ENCODE data around the gene BRD1. TPM values are rescaled to one million over a fixed set of nuclear protein-coding genes. Genes with fewer than 3 reads are reported as not detected.

Gene BRD1
- total and polyA plus RNA-seq, 9 of the 15 experiments (the other 6 are each of a cell fraction or from before 2014, with no cell fraction given), result 0.42 to 17.6 (median 5.5) TPM

DNA sequence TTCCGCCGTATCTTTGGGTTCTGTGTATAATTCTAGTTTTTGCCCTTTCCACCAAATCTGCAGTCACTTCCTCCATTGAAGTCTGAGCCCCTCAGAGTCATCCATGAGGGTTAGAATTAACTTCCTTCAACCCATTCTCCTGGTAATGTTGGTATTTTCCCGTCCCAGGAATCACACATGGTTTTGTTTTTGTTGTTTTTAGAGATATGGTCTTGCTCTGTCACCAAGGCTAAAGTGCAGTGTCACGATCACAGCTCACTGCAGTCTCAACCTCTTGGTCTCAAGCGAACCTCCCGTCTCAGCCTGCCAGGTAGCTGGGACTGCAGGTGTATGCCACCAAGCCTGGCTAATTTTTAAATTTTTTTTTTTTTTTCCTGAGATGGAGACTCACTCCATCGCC lies 44.7 kb upstream of the BRD1 start (continued):
- TF ChIP-seq, protein P1, sequence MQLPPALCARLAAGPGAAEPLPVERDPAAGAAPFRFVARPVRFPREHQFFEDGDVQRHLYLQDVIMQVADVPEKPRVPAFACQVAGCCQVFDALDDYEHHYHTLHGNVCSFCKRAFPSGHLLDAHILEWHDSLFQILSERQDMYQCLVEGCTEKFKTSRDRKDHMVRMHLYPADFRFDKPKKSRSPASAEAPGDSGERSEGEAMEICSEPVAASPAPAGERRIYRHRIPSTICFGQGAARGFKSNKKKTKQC (CRISPR knock-in tag; IDR thresholded peaks at IDR 0.05), result no peak
- TF ChIP-seq ZNF668 (CRISPR knock-in tag; IDR thresholded peaks at IDR 0.05) (no peak), KLF6 (CRISPR knock-in tag; IDR thresholded peaks at IDR 0.05; ENCODE audit: borderline replicate concordance) (no peak), POLR2AphosphoS5 (IDR thresholded peaks at IDR 0.05; ENCODE audit: control insufficient read depth, insufficient read depth, low read depth, low read length) (no peak), ZNF316 (IDR thresholded peaks at IDR 0.05) (peak; percentile 92), CEBPB (tag; IDR thresholded peaks at IDR 0.05) (no peak), BCOR (IDR thresholded peaks at IDR 0.05) (0 out of 2 replicates have a peak, but pooled peaks have one; percentile 13), CHD4 (IDR thresholded peaks at IDR 0.05; ENCODE audit: insufficient read depth, insufficient replicate concordance, low read depth, low read length, poor library complexity, severe bottlenecking) (no peak), DPF2 (IDR thresholded peaks at IDR 0.05) (peak; percentile 57), FOXA3 (CRISPR knock-in tag; conservative IDR thresholded peaks at IDR 0.05 in 1 of 2, IDR thresholded peaks at IDR 0.05 in 1 of 2) (no peak), MYC (IDR thresholded peaks at IDR 0.05; ENCODE audit: low read depth, low read length) (0 out of 2 replicates have a peak, but pooled peaks have one; percentile 23), MYC (CRISPR knock-in tag; IDR thresholded peaks at IDR 0.05; ENCODE audit: borderline replicate concordance, low read depth) (no peak), ZSCAN29 (IDR thresholded peaks at IDR 0.05) (no peak), NCOR1 (IDR thresholded peaks at IDR 0.05) (no peak), LCOR (CRISPR knock-in tag; IDR thresholded peaks at IDR 0.05) (no peak), BRCA1 (IDR thresholded peaks at IDR 0.05) (no peak), BRCA1 (CRISPR knock-in tag; IDR thresholded peaks at IDR 0.05) (no peak), SMAD2 (IDR thresholded peaks at IDR 0.05; ENCODE audit: low read depth, low read length) (no peak), PML (IDR thresholded peaks at IDR 0.05; ENCODE audit: low read length) (no peak), HMG20A (CRISPR knock-in tag; conservative IDR thresholded peaks at IDR 0.05) (no peak), STAT5B (CRISPR knock-in tag; IDR thresholded peaks at IDR 0.05) (no peak)
- TF ChIP-seq, protein P2, sequence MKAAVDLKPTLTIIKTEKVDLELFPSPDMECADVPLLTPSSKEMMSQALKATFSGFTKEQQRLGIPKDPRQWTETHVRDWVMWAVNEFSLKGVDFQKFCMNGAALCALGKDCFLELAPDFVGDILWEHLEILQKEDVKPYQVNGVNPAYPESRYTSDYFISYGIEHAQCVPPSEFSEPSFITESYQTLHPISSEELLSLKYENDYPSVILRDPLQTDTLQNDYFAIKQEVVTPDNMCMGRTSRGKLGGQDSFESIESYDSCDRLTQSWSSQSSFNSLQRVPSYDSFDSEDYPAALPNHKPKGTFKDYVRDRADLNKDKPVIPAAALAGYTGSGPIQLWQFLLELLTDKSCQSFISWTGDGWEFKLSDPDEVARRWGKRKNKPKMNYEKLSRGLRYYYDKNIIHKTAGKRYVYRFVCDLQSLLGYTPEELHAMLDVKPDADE (conservative IDR thresholded peaks at IDR 0.05; ENCODE audit: control insufficient read depth, low read depth, low read length), result no peak
- TF ChIP-seq, protein P3, sequence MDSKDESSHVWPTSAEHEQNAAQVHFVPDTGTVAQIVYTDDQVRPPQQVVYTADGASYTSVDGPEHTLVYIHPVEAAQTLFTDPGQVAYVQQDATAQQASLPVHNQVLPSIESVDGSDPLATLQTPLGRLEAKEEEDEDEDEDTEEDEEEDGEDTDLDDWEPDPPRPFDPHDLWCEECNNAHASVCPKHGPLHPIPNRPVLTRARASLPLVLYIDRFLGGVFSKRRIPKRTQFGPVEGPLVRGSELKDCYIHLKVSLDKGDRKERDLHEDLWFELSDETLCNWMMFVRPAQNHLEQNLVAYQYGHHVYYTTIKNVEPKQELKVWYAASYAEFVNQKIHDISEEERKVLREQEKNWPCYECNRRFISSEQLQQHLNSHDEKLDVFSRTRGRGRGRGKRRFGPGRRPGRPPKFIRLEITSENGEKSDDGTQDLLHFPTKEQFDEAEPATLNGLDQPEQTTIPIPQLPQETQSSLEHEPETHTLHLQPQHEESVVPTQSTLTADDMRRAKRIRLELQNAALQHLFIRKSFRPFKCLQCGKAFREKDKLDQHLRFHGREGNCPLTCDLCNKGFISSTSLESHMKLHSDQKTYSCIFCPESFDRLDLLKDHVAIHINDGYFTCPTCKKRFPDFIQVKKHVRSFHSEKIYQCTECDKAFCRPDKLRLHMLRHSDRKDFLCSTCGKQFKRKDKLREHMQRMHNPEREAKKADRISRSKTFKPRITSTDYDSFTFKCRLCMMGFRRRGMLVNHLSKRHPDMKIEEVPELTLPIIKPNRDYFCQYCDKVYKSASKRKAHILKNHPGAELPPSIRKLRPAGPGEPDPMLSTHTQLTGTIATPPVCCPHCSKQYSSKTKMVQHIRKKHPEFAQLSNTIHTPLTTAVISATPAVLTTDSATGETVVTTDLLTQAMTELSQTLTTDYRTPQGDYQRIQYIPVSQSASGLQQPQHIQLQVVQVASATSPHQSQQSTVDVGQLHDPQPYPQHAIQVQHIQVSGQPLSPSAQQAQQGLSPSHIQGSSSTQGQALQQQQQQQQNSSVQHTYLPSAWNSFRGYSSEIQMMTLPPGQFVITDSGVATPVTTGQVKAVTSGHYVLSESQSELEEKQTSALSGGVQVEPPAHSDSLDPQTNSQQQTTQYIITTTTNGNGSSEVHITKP (IDR thresholded peaks at IDR 0.05; ENCODE audit: partially characterized antibody), result peak; percentile 41
- TF ChIP-seq, protein P4, sequence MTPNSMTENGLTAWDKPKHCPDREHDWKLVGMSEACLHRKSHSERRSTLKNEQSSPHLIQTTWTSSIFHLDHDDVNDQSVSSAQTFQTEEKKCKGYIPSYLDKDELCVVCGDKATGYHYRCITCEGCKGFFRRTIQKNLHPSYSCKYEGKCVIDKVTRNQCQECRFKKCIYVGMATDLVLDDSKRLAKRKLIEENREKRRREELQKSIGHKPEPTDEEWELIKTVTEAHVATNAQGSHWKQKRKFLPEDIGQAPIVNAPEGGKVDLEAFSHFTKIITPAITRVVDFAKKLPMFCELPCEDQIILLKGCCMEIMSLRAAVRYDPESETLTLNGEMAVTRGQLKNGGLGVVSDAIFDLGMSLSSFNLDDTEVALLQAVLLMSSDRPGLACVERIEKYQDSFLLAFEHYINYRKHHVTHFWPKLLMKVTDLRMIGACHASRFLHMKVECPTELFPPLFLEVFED (CRISPR knock-in tag; conservative IDR thresholded peaks at IDR 0.05), result no peak

All from K562 (cell line).